GM19452 (cell line): Measurements from ENCODE around the gene GPR143.

Source experiments
- ATAC-seq: cut with Tn5 transposase; IDR thresholded peaks from one replicate; pipeline ENCODE4 v1.9.1; 2021; ENCODE audit not compliant: unreplicated experiment

Gene GPR143

GRCh38 chrX:9676738-9677097 lies 88.9 kb downstream of the GPR143 start:
- ATAC-seq = no peak

GRCh38 chrX:9676306-9676705 lies 89.3 kb downstream of the GPR143 start:
- no peak for ATAC-seq
